ENCODE data around the gene POP7. TPM values are rescaled to one million over a fixed set of nuclear protein-coding genes. Genes with fewer than 3 reads are reported as not detected.

POP7 gene
- total and polyA plus RNA-seq, 2 donors (not counting 1 experiment from before 2014, with no cell fraction given): 14.4 to 15.2 TPM

DNA sequence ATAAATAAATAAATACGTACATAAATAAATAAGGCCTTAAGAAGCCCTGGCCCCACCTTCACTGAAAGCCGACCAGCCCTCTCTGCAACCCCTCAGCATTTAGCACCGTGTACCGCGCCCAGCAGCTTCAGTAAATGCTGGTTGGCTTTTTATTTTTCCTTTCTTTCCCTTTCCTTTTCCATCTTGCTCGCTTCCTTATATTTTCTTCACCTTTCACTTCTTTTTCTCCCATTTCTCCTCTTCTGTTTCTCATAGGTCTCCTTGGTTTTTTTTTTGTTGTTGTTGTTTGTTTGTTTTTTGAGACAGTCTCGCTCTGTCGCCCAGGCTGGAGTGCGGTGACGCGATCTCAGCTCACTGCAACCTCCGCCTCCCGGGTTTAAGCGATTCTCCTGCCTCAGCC is 38.7 kb downstream of the POP7 start:
- Mint-ChIP-seq H3K9me3 (ENCODE audit: insufficient read depth) (no peaks in the 10 kb centered on the region), H3K4me3 (peak overlapping the region; percentile 94), H3K4me1 (peaks cover 5% of the 10 kb centered on the region), H3K27me3 (peaks cover 7% of the 10 kb centered on the region), H3K27ac (no peak overlapping the region)
- Histone ChIP-seq H3K4me1 (ENCODE audit: control insufficient read depth in 2 of 2, insufficient read depth in 2 of 2, low read length in 2 of 2) (no peaks in the 10 kb centered on the region), H3K27me3 (replicated peaks in 1 of 4; ENCODE audit: control extremely low read depth in 1 of 4, control insufficient read depth in 3 of 4, insufficient read depth in 4 of 4, low read length in 3 of 4) (no peaks in the 10 kb centered on the region), H3K36me3 (replicated peaks in 1 of 2; ENCODE audit: control extremely low read depth in 1 of 2, control insufficient read depth in 1 of 2, extremely low read depth in 1 of 2, insufficient read depth in 2 of 2, low read length in 1 of 2) (no peaks in the 10 kb centered on the region), H3K4me3 (ENCODE audit: control extremely low read depth in 1 of 5, extremely low read depth in 1 of 5, insufficient read depth in 1 of 5, low read depth in 2 of 5, low read length in 4 of 5) (no peak overlapping the region), H3K4me2 (replicated peaks; ENCODE audit: low read depth, low read length, poor library complexity, severe bottlenecking) (peak overlapping the region; percentile 73), H3K9ac (ENCODE audit: low read length) (no peak overlapping the region), H3K9me3 (ENCODE audit: control extremely low read depth in 1 of 3, control insufficient read depth in 2 of 3, insufficient read depth in 1 of 3, low read length in 2 of 3) (peaks cover 0 to 5% (median 0%) of the 10 kb centered on the region in 3 donors), H3K79me2 (ENCODE audit: control insufficient read depth, insufficient read depth, low read length) (no peaks in the 10 kb centered on the region), H2AFZ (ENCODE audit: insufficient read depth, low read depth, low read length, poor library complexity, severe bottlenecking) (peak overlapping the region; percentile 78), H3K27ac (ENCODE audit: low read length in 2 of 2) (no peak overlapping the region), H4K20me1 (ENCODE audit: control insufficient read depth, insufficient read depth, low read length, poor library complexity, severe bottlenecking) (no peaks in the 10 kb centered on the region)
- WGBS (ENCODE audit: insufficient coverage): 92% methylated on average over 8 of the region's 14 CpGs
- ChIA-PET POLR2A (no interaction called here), CTCF (no interaction called here)
- ATAC-seq (ENCODE audit: low read depth) (no peak), DNase-seq (no peak)
- intact Hi-C loops (cut with micrococcal nuclease): no loop called here
- TF ChIP-seq, protein P1, sequence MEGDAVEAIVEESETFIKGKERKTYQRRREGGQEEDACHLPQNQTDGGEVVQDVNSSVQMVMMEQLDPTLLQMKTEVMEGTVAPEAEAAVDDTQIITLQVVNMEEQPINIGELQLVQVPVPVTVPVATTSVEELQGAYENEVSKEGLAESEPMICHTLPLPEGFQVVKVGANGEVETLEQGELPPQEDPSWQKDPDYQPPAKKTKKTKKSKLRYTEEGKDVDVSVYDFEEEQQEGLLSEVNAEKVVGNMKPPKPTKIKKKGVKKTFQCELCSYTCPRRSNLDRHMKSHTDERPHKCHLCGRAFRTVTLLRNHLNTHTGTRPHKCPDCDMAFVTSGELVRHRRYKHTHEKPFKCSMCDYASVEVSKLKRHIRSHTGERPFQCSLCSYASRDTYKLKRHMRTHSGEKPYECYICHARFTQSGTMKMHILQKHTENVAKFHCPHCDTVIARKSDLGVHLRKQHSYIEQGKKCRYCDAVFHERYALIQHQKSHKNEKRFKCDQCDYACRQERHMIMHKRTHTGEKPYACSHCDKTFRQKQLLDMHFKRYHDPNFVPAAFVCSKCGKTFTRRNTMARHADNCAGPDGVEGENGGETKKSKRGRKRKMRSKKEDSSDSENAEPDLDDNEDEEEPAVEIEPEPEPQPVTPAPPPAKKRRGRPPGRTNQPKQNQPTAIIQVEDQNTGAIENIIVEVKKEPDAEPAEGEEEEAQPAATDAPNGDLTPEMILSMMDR (IDR thresholded peaks at IDR 0.05): no peak
- TF ChIP-seq EZH2 (IDR thresholded peaks at IDR 0.05; ENCODE audit: borderline replicate concordance, insufficient read depth, low read depth, low read length, poor library complexity, severe bottlenecking): no peak

DNA sequence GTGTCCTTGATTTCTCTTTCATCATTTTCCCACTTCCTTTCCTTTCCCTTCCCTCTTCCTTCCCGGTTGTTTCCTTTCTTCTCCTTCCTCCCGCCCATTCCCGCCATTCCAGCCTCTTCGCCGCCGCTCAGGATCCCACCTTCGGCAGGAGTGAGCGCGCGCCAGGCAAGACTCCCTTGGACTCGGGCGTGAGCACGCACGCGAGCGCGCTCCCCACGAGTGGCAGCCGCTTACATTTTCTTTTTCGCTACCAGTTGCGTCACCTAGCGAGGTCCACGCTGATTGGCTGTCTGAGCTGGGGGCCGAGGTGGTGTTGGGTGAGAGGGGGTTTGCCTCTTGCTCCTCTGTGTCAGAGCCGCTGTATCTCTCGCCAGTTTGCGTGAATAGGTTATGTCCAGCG is 39.3 kb downstream of the POP7 start:
- intact Hi-C loops (cut with micrococcal nuclease): no loop called here
- WGBS (ENCODE audit: insufficient coverage): 25% methylated on average over 27 of the region's 28 CpGs
- Histone ChIP-seq H4K20me1 (ENCODE audit: control insufficient read depth, insufficient read depth, low read length, poor library complexity, severe bottlenecking) (no peaks in the 10 kb centered on the region), H3K27me3 (replicated peaks in 1 of 4; ENCODE audit: control extremely low read depth in 1 of 4, control insufficient read depth in 3 of 4, insufficient read depth in 4 of 4, low read length in 3 of 4) (no peaks in the 10 kb centered on the region), H3K4me1 (ENCODE audit: control insufficient read depth in 2 of 2, insufficient read depth in 2 of 2, low read length in 2 of 2) (no peaks in the 10 kb centered on the region), H3K4me3 (ENCODE audit: control extremely low read depth in 1 of 5, extremely low read depth in 1 of 5, insufficient read depth in 1 of 5, low read depth in 2 of 5, low read length in 4 of 5) (peak overlapping the region in 4 of 5 experiments; percentile 29 to 58 (median 54)), H3K27ac (ENCODE audit: low read length in 2 of 2) (peak overlapping the region in 1 of 2 donors; percentile 8), H3K9ac (ENCODE audit: low read length) (peak overlapping the region; percentile 50), H2AFZ (ENCODE audit: insufficient read depth, low read depth, low read length, poor library complexity, severe bottlenecking) (peak overlapping the region; percentile 78), H3K4me2 (replicated peaks; ENCODE audit: low read depth, low read length, poor library complexity, severe bottlenecking) (peak overlapping the region; percentile 73), H3K36me3 (replicated peaks in 1 of 2; ENCODE audit: control extremely low read depth in 1 of 2, control insufficient read depth in 1 of 2, extremely low read depth in 1 of 2, insufficient read depth in 2 of 2, low read length in 1 of 2) (no peaks in the 10 kb centered on the region), H3K79me2 (ENCODE audit: control insufficient read depth, insufficient read depth, low read length) (no peaks in the 10 kb centered on the region), H3K9me3 (ENCODE audit: control extremely low read depth in 1 of 3, control insufficient read depth in 2 of 3, insufficient read depth in 1 of 3, low read length in 2 of 3) (peaks cover 0 to 5% (median 0%) of the 10 kb centered on the region in 3 donors)
- Mint-ChIP-seq H3K4me3 (peak overlapping the region; percentile 94), H3K27me3 (peaks cover 7% of the 10 kb centered on the region), H3K27ac (peak overlapping the region; percentile 83), H3K4me1 (peaks cover 5% of the 10 kb centered on the region), H3K9me3 (ENCODE audit: insufficient read depth) (no peaks in the 10 kb centered on the region)
- peak; percentile 65 for DNase-seq
- ChIA-PET POLR2A (no interaction called here), CTCF (no interaction called here)
- TF ChIP-seq, protein P1 (IDR thresholded peaks at IDR 0.05): no peak
- no peak for TF ChIP-seq EZH2 (IDR thresholded peaks at IDR 0.05; ENCODE audit: borderline replicate concordance, insufficient read depth, low read depth, low read length, poor library complexity, severe bottlenecking)
- peak; percentile 92 for ATAC-seq (ENCODE audit: low read depth)
